Umbilical cord (tissue), 2 donors: ENCODE data around the gene TMEM87B. TPM values are rescaled to one million over a fixed set of nuclear protein-coding genes. Genes with fewer than 3 reads are reported as not detected.
A peak's percentile ranks its signal among the peaks of the same experiment; 100 is the strongest.
"Not testable (repeated sequence)": the region's sequence is repeated elsewhere in the genome, so short reads cannot be mapped to it uniquely, and the experiment has no call there.

ENCODE experiments used
- DNase-seq: peaks from one replicate; pipeline ENCODE4 v3.0.0-alpha.2; 2015; ENCODE audit warnings: low spot score
- total RNA-seq: library from RNA; depleted of rRNA; stranded (reverse); fragments of >200 nt; gene quantifications from one replicate; pipeline ENCODE4 v1.2.3, GENCODE V29; 2014; ENCODE audit warnings: low replicate concordance; ENCODE audit not compliant: insufficient read depth

The TMEM87B gene
- total RNA-seq, 1 donor from 2014 or later, result 108 TPM

GRCh38 chr2:112121682-112122254 is 66.7 kb downstream of the TMEM87B start:
- DNase-seq, result peak; percentile 41

DNA sequence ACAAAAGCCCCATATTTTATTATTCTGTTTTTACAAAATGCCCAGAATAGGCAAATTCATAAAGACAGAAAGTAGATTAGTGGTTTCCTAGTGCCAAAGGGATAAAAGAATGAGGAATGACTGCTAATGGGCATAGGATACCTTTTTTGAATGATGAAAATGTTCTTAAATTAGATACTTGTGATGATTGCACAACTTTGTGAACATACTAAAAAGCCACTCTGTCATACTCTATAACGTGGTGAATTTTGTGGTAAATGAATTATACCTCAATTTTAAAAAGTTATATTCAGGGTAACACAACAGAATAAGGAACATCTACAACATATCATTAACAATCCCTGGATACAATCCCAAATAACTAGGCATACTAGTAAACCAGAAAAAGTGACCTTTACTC is 74.0 kb downstream of the TMEM87B start:
- DNase-seq, result no peak

GRCh38 chr2:112133344-112133743 is 78.3 kb downstream of the TMEM87B start:
- no peak for DNase-seq

- DNase-seq, result no peak
Observed at GRCh38 chr2:112134120-112134519, 79.1 kb downstream of the TMEM87B start.

DNA sequence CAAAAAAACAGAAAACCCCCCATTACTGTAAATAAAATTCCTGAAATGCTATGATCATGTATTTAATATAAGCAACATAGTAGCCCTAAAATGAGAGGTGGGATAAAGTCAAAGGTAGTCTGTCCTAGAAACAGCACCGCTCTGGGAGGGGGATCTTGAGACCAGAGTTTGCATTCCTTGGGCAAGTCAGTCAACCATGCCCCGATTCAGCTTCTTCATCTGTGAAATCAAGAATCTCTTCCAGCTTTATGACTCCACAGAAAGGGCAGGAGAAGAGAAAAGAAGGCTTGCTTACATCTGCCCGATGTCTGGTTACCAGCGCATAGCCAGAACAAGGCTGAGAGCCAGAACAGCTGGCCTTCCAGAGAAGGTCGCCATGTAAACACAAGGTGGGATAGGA is 81.0 kb downstream of the TMEM87B start:
- DNase-seq, result no peak

GRCh38 chr2:112137516-112138158 is 82.6 kb downstream of the TMEM87B start:
- no peak for DNase-seq

DNA sequence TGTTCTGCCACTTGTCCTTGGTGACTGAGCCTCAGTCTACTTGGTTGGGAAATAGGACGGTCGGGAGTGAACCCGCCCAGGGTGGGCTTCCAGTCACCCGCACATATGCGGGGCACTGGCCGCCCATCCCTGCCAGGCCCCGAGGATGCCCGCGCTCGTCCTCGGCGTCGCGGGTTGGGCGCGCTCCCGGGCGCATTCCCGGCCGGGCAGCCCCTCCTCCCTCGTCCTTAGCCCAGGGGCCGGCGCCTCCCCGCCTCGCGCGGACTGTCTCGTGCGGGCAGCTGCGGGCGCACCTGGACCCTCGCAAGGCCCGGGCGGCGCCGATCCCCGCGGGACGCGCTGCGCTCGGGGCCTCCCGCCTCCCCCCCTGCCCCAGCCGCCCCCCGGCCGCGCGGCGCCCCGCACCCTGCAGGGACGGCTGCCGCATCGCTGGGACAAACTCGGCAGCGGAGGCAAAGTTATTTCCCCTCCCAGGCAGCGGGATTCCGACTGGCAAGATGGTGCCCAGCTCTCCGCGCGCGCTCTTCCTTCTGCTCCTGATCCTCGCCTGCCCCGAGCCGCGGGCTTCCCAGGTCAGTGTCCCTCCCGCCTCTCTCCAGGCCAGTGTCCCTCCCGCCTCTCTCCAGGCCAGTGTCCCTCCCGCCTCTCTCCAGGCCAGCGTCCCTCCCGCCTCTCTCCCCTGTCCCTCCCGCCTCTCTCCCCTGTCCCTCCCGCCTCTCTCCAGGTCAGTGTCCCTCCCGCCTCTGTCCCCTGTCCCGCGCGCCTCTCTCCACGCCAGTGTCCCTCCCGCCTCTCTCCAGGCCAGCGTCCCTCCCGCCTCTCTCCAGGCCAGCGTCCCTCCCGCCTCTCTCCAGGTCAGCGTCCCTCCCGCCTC is 83.3 kb downstream of the TMEM87B start, which contains the start of gene FBLN7:
Gene FBLN7 (plus strand): TSS at position 227 of the 874 bp plus-strand sequence. CDS start 271 bp downstream, at position 498.
- no peak for DNase-seq

- not testable (repeated sequence) for DNase-seq
Observed at GRCh38 chr2:112139033-112139614, 84.1 kb downstream of the TMEM87B start.

- DNase-seq, result not testable (repeated sequence)
Observed at GRCh38 chr2:112139661-112140204, 84.7 kb downstream of the TMEM87B start.

DNA sequence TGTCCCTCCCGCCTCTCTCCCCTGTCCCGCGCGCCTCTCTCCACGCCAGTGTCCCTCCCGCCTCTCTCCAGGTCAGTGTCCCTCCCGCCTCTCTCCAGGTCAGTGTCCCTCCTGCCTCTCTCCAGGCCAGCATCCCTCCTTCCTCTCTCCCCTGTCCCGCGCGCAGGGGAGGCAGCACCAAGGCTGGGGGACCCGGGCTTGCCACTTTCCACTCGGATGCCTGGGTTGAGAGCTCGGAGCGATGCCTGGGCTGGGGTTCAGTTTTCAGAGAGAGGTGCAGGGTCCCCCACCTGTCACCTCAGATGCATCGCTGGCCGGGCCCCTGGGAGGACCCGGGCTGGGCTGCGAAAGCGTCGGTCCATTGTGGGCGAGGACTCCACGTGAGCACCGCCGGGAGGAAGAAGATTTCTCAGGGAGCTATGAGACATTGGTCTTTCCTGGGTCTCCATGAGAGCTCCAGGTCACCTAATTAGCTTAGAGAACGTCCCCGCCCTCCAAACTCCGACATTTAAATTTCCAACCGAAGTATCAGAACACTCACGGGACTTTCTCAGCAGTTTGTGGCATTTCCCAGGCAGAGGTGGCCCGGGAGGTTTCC is 85.2 kb downstream of the TMEM87B start:
- DNase-seq, result no peak

DNA sequence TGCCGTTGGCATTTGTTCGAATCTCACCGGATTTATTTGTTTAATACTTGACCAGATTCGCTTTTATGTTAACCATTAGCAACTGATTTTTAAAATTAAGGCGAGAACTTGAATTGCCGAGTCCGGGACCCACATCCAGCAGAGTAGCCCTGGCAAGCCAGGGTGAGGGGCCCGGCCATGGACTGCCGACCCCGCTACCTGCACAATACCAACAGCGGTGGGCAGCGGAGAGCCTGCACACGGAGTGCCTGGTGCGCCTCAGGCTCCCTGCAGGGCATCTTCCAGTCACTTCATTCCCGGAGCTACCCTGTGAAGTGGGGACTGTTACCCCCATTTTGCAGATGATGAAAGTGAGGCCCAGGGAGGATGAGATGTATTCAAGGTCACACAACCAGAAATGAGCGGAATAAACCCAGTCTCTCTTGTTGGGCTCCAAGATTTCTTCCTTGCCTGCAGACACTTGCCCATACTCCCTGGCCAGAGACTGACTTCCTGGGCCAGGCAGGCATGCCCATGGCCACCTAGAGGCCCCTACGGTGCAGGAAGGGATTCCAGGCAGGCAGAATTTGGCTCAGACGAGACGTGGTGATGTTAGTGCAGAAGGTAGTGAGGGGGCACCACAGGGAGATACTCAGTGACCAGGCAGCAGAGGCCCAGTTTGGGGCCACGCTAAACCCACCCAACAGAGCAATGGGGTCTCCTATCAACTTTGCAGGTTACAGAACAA is 86.0 kb downstream of the TMEM87B start:
- DNase-seq, result no peak

GRCh38 chr2:112141626-112142007 is 86.5 kb downstream of the TMEM87B start:
- DNase-seq, result no peak

DNA sequence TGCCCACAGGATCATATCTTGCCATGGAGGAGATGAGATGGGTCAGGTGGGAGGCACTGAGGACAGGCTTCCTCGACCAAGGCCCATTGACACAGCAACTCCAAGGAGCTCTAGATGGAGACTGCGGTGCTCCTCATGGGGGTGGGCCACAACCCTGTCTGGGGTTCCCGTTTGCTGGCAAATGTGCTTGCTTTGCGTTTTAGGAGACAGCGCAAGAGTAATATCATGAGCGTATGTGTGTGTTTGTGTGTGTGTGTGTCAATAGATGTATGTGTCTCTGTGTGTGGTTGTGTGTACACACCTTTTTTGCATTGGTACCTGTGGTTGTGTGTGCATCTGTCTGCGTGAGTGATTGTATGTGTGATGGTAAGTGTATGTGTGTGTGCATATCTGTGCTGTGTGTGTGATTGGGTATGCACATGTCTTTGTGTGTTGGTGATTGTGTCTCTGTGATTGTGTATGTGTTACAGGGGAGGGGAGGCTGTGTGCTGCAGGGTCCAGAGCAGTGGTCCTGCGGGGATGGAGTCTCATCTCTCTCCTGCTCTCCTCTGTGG is 87.5 kb downstream of the TMEM87B start:
- DNase-seq, result no peak

GRCh38 chr2:112143150-112143549 is 88.1 kb downstream of the TMEM87B start:
- DNase-seq, result no peak

- DNase-seq, result no peak
Observed at GRCh38 chr2:112144966-112145365, 89.9 kb downstream of the TMEM87B start.

GRCh38 chr2:112147382-112148168 is 92.5 kb downstream of the TMEM87B start:
- DNase-seq, result no peak

GRCh38 chr2:112148477-112148876 is 93.4 kb downstream of the TMEM87B start:
- no peak for DNase-seq

DNA sequence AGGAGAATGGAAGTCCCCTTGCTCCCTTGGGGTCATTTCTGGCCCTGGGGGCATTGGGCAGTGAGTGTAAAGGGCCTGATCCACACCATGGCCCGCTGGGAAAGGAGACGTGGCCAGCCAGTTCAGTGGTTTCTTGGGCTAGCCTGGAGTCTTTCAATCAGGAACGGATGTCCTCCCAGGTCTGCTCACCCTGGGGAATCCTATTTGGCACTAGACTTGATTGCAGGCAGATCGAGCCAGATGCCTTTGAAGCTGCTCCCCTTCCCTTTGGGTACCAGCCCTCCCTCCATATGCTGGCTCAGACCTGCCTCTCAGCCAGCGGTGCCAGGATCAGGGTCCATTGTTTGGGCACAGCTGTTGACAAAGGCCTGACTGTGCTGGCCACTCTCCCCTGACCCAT is 94.1 kb downstream of the TMEM87B start:
- no peak for DNase-seq

- DNase-seq, result no peak
Observed at GRCh38 chr2:112149866-112150435, 94.9 kb downstream of the TMEM87B start.
